ENCODE measurements around the gene NIPSNAP2. TPM values are rescaled to one million over a fixed set of nuclear protein-coding genes. Genes with fewer than 3 reads are reported as not detected.
"Not testable (repeated sequence)": the region's sequence is repeated elsewhere in the genome, so short reads cannot be mapped to it uniquely, and the experiment has no call there.

The NIPSNAP2 gene
- total RNA-seq: 334 TPM
- long read RNA-seq, full-length matches to known transcripts: 1,242 of 1,352 reads
- long read RNA-seq, partial matches to known transcripts: 35 of 1,352 reads
- long read RNA-seq, other reads (novel, unspliced or antisense): 75 of 1,352 reads

GRCh38 chr7:55964261-55965099, at the start of gene NIPSNAP2:
TSS of gene NIPSNAP2 (plus strand) at chr7:55964585. CDS start at chr7:55964610, 25 bp downstream.
- intact Hi-C loops (cut with DNase I): no loop called here
- DNase-seq: peak; percentile 91
- peak; percentile 94 for ATAC-seq (ENCODE audit: poor library complexity)

GRCh38 chr7:55917771-55918170, 46.6 kb upstream of the NIPSNAP2 start:
- ATAC-seq (ENCODE audit: poor library complexity) (no peak), DNase-seq (no peak)
- intact Hi-C loops (cut with DNase I): no loop called here

- ATAC-seq (ENCODE audit: poor library complexity): no peak
- DNase-seq: no peak
- intact Hi-C loops (cut with DNase I): no loop called here
Observed at GRCh38 chr7:55928006-55928767, 36.2 kb upstream of the NIPSNAP2 start.

GRCh38 chr7:55931421-55932151, 32.8 kb upstream of the NIPSNAP2 start:
- ATAC-seq (ENCODE audit: poor library complexity): no peak
- intact Hi-C loops (cut with DNase I): no loop called here
- DNase-seq: no peak

- ATAC-seq (ENCODE audit: poor library complexity) (no peak), DNase-seq (no peak)
- intact Hi-C loops (cut with DNase I): no loop called here
Observed at GRCh38 chr7:55939514-55940123, 24.8 kb upstream of the NIPSNAP2 start.

GRCh38 chr7:55946545-55946944, 17.8 kb upstream of the NIPSNAP2 start:
- DNase-seq: no peak
- intact Hi-C loops (cut with DNase I): no loop called here
- no peak for ATAC-seq (ENCODE audit: poor library complexity)

GRCh38 chr7:55951637-55952351, 12.6 kb upstream of the NIPSNAP2 start, which contains the start of gene MRPS17:
TSS of gene MRPS17 (plus strand) at chr7:55951877. CDS start at chr7:55953196, 1,319 bp downstream.
- ATAC-seq (ENCODE audit: poor library complexity): peak; percentile 100
- DNase-seq: peak; percentile 96
- intact Hi-C loops (cut with DNase I): loop anchor here (10.0 kb wide), 1 partner anchor 67 kb away; the partner anchor contains the start of gene ZNF713

GRCh38 chr7:55952352-55952671, 12.1 kb upstream of the NIPSNAP2 start:
- intact Hi-C loops (cut with DNase I): loop anchor here (10.0 kb wide), 1 partner anchor 68 kb away; the partner anchor contains the start of gene ZNF713
- ATAC-seq (ENCODE audit: poor library complexity); DNase-seq: not testable (repeated sequence)

- intact Hi-C loops (cut with DNase I): loop anchor here (10.0 kb wide), 1 partner anchor 69 kb away; the partner anchor contains the start of gene ZNF713
- DNase-seq (no peak), ATAC-seq (ENCODE audit: poor library complexity) (no peak)
Observed at GRCh38 chr7:55953707-55954475, 10.5 kb upstream of the NIPSNAP2 start.

- intact Hi-C loops (cut with DNase I): loop anchor here (10.0 kb wide), 1 partner anchor 72 kb away; the partner anchor contains the start of gene ZNF713
- DNase-seq: no peak
- ATAC-seq (ENCODE audit: poor library complexity): no peak
Observed at GRCh38 chr7:55957190-55957589, 7.2 kb upstream of the NIPSNAP2 start.

- no peak for ATAC-seq (ENCODE audit: poor library complexity)
- no peak for DNase-seq
- intact Hi-C loops (cut with DNase I): no loop called here
Observed at GRCh38 chr7:55962014-55962413, 2.4 kb upstream of the NIPSNAP2 start.

- intact Hi-C loops (cut with DNase I): no loop called here
- DNase-seq: no peak
- no peak for ATAC-seq (ENCODE audit: poor library complexity)
Observed at GRCh38 chr7:55963584-55964168, 709 bp upstream of the NIPSNAP2 start.

GRCh38 chr7:55965100-55965470, 700 bp downstream of the NIPSNAP2 start:
- intact Hi-C loops (cut with DNase I): no loop called here
- ATAC-seq (ENCODE audit: poor library complexity) (no peak), DNase-seq (no peak)

- intact Hi-C loops (cut with DNase I): no loop called here
- ATAC-seq (ENCODE audit: poor library complexity): peak; percentile 61
- peak; percentile 64 for DNase-seq
Observed at GRCh38 chr7:55965805-55966421, 1.5 kb downstream of the NIPSNAP2 start.

- DNase-seq: no peak
- intact Hi-C loops (cut with DNase I): no loop called here
- no peak for ATAC-seq (ENCODE audit: poor library complexity)
Observed at GRCh38 chr7:55966851-55967250, 2.5 kb downstream of the NIPSNAP2 start.

- no peak for DNase-seq
- no peak for ATAC-seq (ENCODE audit: poor library complexity)
- intact Hi-C loops (cut with DNase I): no loop called here
Observed at GRCh38 chr7:55969391-55969790, 5.0 kb downstream of the NIPSNAP2 start.

Data from Right ventricle myocardium superior (tissue), 1 donor.